Stomach (tissue), 9 donors: ENCODE results near the gene APP. TPM values are rescaled to one million over a fixed set of nuclear protein-coding genes. Genes with fewer than 3 reads are reported as not detected.

Experiments used
- DNase-seq, 2 donors: peaks; one replicate each; pipeline versions ENCODE4 v3.0.0 to v3.0.0-alpha.2; 2013 to 2019
- H3K27ac ChIP-seq, 5 donors: fragments of 200-600 bp in 4 of 5; sonication (generic) in 4 of 5; one replicate each; pipeline ENCODE4 v1.5.1; 2013 to 2019; ENCODE audit warnings: mild to moderate bottlenecking in 1 of 5, moderate library complexity in 1 of 5
- H3K27me3 ChIP-seq, 3 donors: fragments of 200-600 bp; sonication (generic); one replicate each; pipeline ENCODE4 v1.5.1; 2017 to 2019; ENCODE audit warnings: mixed run types in 1 of 3
- H3K36me3 ChIP-seq, 4 donors: fragments of 200-600 bp; sonication (generic); 1 replicate in 3 of 4; 2 replicates in 1 of 4; pipeline ENCODE4 v1.5.1; 2016 to 2019
- H3K4me1 ChIP-seq, 4 donors: fragments of 200-600 bp; sonication (generic); one replicate each; pipeline ENCODE4 v1.5.1; 2016 to 2019
- H3K4me3 ChIP-seq, 4 donors: fragments of 200-600 bp; sonication (generic) in 3 of 4; one replicate each; pipeline ENCODE4 v1.5.1; 2016 to 2019; ENCODE audit warnings: mild to moderate bottlenecking in 1 of 4
- H3K9me3 ChIP-seq, 4 donors: fragments of 200-600 bp; sonication (generic); one replicate each; pipeline ENCODE4 v1.5.1; 2016 to 2019
- CTCF ChIP-seq, 7 experiments: fragments of 450-650 bp in 4 of 7; fragments of 200-600 bp in 3 of 7; sonication (generic) in 3 of 7; IDR thresholded peaks; one replicate each; pipeline ENCODE4 v1.5.1; 2016 to 2019; ENCODE audit warnings: antibody characterized with exemption in 7 of 7, control low read depth in 2 of 7, mild to moderate bottlenecking in 1 of 7
- EP300 ChIP-seq: sonication (generic); formaldehyde crosslinking; IDR thresholded peaks from one replicate; pipeline ENCODE4 v1.6.1; 2017; ENCODE audit warnings: antibody characterized with exemption
- POLR2A ChIP-seq, 4 donors: fragments of 450-650 bp; IDR thresholded peaks; one replicate each; pipeline ENCODE4 v1.6.1; 2016; ENCODE audit warnings: antibody characterized with exemption in 4 of 4, control low read depth in 2 of 4, mild to moderate bottlenecking in 1 of 4, moderate library complexity in 1 of 4
- POLR2AphosphoS5 ChIP-seq, 3 donors: sonication (generic); formaldehyde crosslinking; IDR thresholded peaks; one replicate each; pipeline ENCODE4 v1.6.1; 2016; ENCODE audit warnings: antibody characterized with exemption in 3 of 3
- WGBS, 5 donors: extraction: QIAGEN DNeasy Blood & Tissue Kit in 3 of 5; methylation state at CpG; one replicate each; pipeline versions ENCODE4 v1.1.5 to v1.1.7; 2013 to 2018; 5-methylcytosine and 5-hydroxymethylcytosine counted together
- intact Hi-C: fragments of 100-400 bp; cut with DNase I; formaldehyde crosslinking; loops from one replicate; pipeline ENCODE4 v1.15.1; 2023; ENCODE audit warnings: low total_unique reads
- polyA plus RNA-seq, 3 donors: library from polyadenylated mRNA; stranded (reverse); fragments of 200-250 nt; gene quantifications; one replicate each; pipeline ENCODE4 v1.2.3, GENCODE V29; 2013
- total RNA-seq, 5 donors: library from RNA; depleted of rRNA; stranded (reverse); fragments of >200 nt; gene quantifications; one replicate each; pipeline versions ENCODE4 v1.1.0 to v1.2.3, GENCODE V29; 2014 to 2016
- donor health status: healthy with polysubstance abuse.
- donor health status: Bipolar disorder and iron deficiency.
- donor health status: healthy.

The APP gene
- total and polyA plus RNA-seq, 8 donors, result 41.2 to 408 (median 200) TPM

- WGBS, 5 donors, result 96 to 99% (median 98%) methylated on average over 6 of the region's 6 CpGs
- DNase-seq, result no peak
- no peak overlapping the region for H3K27ac ChIP-seq
- no peaks in the 10 kb centered on the region for H3K9me3 ChIP-seq
- no peaks in the 10 kb centered on the region for H3K27me3 ChIP-seq
- H3K4me1 ChIP-seq, result peaks cover 3 to 16% (median 9%) of the 10 kb centered on the region in 4 donors
- H3K4me3 ChIP-seq, result no peak overlapping the region
- H3K36me3 ChIP-seq, result peaks cover 3 to 40% (median 37%) of the 10 kb centered on the region in 4 donors
- no peak for TF ChIP-seq EP300
- TF ChIP-seq POLR2A (IDR thresholded peaks at IDR 0.05), result no peak
- TF ChIP-seq CTCF (IDR thresholded peaks at IDR 0.05), result no peak
- no peak for TF ChIP-seq POLR2AphosphoS5 (IDR thresholded peaks at IDR 0.05)
- intact Hi-C loops, result no loop called here
These were observed 119.7 kb downstream of the APP start for GRCh38 chr21:26050857-26051256.

- no peak for DNase-seq
- no peak for TF ChIP-seq POLR2AphosphoS5 (IDR thresholded peaks at IDR 0.05)
- no peak for TF ChIP-seq EP300
- no peak for TF ChIP-seq POLR2A (IDR thresholded peaks at IDR 0.05)
- TF ChIP-seq CTCF (IDR thresholded peaks at IDR 0.05), result no peak
- H3K4me1 ChIP-seq, result peaks cover 0 to 6% (median 2%) of the 10 kb centered on the region in 4 donors
- no peak overlapping the region for H3K27ac ChIP-seq
- H3K36me3 ChIP-seq, result peaks cover 3 to 48% (median 45%) of the 10 kb centered on the region in 4 donors
- H3K4me3 ChIP-seq, result no peak overlapping the region
- H3K27me3 ChIP-seq, result no peaks in the 10 kb centered on the region
- 94 to 97% (median 95%) methylated on average over 1 of the region's 1 CpG for WGBS, 5 donors
- no peaks in the 10 kb centered on the region for H3K9me3 ChIP-seq
- intact Hi-C loops, result no loop called here
These were observed 120.8 kb downstream of the APP start for GRCh38 chr21:26049803-26050202.

GRCh38 chr21:26047279-26047967 lies 123.1 kb downstream of the APP start:
- Histone ChIP-seq H3K4me1 (peaks cover 0 to 4% (median 0%) of the 10 kb centered on the region in 4 donors), H3K27me3 (no peaks in the 10 kb centered on the region), H3K27ac (no peak overlapping the region), H3K9me3 (no peaks in the 10 kb centered on the region), H3K4me3 (no peak overlapping the region), H3K36me3 (peaks cover 3 to 59% (median 49%) of the 10 kb centered on the region in 4 donors)
- TF ChIP-seq POLR2A (IDR thresholded peaks at IDR 0.05), result no peak
- TF ChIP-seq CTCF (IDR thresholded peaks at IDR 0.05), result no peak
- TF ChIP-seq POLR2AphosphoS5 (IDR thresholded peaks at IDR 0.05), result no peak
- no peak for TF ChIP-seq EP300
- WGBS, 5 donors, result 64 to 77% (median 67%) methylated on average over 7 of the region's 7 CpGs
- intact Hi-C loops, result no loop called here
- no peak for DNase-seq

- 76 to 95% (median 80%) methylated on average over 3 of the region's 3 CpGs for WGBS, 5 donors
- Histone ChIP-seq H3K4me1 (peaks cover 0 to 14% (median 3%) of the 10 kb centered on the region in 4 donors), H3K36me3 (peaks cover 0 to 31% (median 20%) of the 10 kb centered on the region in 4 donors), H3K4me3 (no peak overlapping the region), H3K27me3 (no peaks in the 10 kb centered on the region), H3K9me3 (no peaks in the 10 kb centered on the region), H3K27ac (no peak overlapping the region)
- DNase-seq, result no peak
- no peak for TF ChIP-seq EP300
- no peak for TF ChIP-seq POLR2AphosphoS5 (IDR thresholded peaks at IDR 0.05)
- TF ChIP-seq CTCF (IDR thresholded peaks at IDR 0.05), result no peak
- no peak for TF ChIP-seq POLR2A (IDR thresholded peaks at IDR 0.05)
- intact Hi-C loops, result no loop called here
These were observed 126.7 kb downstream of the APP start for GRCh38 chr21:26043891-26044290.
